ENCODE measurements around the gene NELFB.
A peak's percentile ranks its signal among the peaks of the same experiment; 100 is the strongest.
"Not testable (repeated sequence)": the region's sequence is repeated elsewhere in the genome, so short reads cannot be mapped to it uniquely, and the experiment has no call there.

Gene NELFB

GRCh38 chr9:137234758-137235423 is 20.2 kb upstream of the NELFB start:
- no peak for DNase-seq

GRCh38 chr9:137235424-137236237 is 19.5 kb upstream of the NELFB start:
- no peak for DNase-seq

- peak; percentile 73 for DNase-seq
Measured at GRCh38 chr9:137236238-137236935, 18.7 kb upstream of the NELFB start.

- no peak for DNase-seq
Measured at GRCh38 chr9:137236936-137237421, 18.1 kb upstream of the NELFB start.

GRCh38 chr9:137237759-137238726 is 17.1 kb upstream of the NELFB start:
- DNase-seq = no peak

- DNase-seq = not testable (repeated sequence)
Measured at GRCh38 chr9:137239541-137240200, 15.5 kb upstream of the NELFB start.

- no peak for DNase-seq
Measured at GRCh38 chr9:137240318-137240840, 14.7 kb upstream of the NELFB start.

- DNase-seq = peak; percentile 96
Measured at GRCh38 chr9:137240841-137241489, 14.2 kb upstream of the NELFB start, which contains the start of gene TUBB4B. Gene TUBB4B, plus strand, starts transcription at chr9:137241287. Its CDS starts 74 bp downstream, at chr9:137241361.

- DNase-seq = peak; percentile 71
Measured at GRCh38 chr9:137241490-137242268, 13.4 kb upstream of the NELFB start.

GRCh38 chr9:137242269-137243203 is 12.6 kb upstream of the NELFB start:
- DNase-seq = no peak

GRCh38 chr9:137243266-137243625 is 11.9 kb upstream of the NELFB start:
- not testable (repeated sequence) for DNase-seq

GRCh38 chr9:137243626-137244485 is 11.3 kb upstream of the NELFB start:
- no peak for DNase-seq

GRCh38 chr9:137244486-137245449 is 10.4 kb upstream of the NELFB start:
- DNase-seq = no peak

- no peak for DNase-seq
Measured at GRCh38 chr9:137245450-137246421, 9.4 kb upstream of the NELFB start.

Measured in NK-92 treated with Interleukin-12 subunit alpha and Interleukin-12 subunit beta, amount 100 ng/mL, for 24 hours (cell line).